ENCODE results near the gene METAP1D.
"Not testable (repeated sequence)": the region's sequence is repeated elsewhere in the genome, so short reads cannot be mapped to it uniquely, and the experiment has no call there.

The METAP1D gene

DNA sequence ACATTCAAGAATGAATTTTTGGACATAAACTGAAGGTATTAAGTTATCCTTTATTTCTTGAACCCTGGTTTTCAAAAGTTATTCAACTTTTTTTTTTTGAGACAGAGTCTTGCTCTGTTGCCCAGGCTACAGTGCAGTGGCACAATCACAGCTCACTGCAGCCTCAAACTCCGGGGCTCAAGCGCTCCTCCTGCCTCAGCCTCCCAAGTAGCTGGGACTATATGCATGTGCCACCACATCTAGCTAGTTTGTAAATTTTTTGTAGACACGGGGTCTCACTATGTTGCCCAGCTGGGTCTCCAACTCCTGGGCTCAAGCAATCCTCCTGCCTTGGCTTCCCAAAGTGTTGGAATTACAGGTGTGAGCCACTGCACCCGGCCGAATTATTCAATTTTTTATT, 2.7 kb upstream of the METAP1D start:
- DNase-seq (ENCODE audit: low spot score), result not testable (repeated sequence)

GRCh38 chr2:171999161-171999560, 592 bp upstream of the METAP1D start:
- no peak for DNase-seq (ENCODE audit: low spot score)

DNA sequence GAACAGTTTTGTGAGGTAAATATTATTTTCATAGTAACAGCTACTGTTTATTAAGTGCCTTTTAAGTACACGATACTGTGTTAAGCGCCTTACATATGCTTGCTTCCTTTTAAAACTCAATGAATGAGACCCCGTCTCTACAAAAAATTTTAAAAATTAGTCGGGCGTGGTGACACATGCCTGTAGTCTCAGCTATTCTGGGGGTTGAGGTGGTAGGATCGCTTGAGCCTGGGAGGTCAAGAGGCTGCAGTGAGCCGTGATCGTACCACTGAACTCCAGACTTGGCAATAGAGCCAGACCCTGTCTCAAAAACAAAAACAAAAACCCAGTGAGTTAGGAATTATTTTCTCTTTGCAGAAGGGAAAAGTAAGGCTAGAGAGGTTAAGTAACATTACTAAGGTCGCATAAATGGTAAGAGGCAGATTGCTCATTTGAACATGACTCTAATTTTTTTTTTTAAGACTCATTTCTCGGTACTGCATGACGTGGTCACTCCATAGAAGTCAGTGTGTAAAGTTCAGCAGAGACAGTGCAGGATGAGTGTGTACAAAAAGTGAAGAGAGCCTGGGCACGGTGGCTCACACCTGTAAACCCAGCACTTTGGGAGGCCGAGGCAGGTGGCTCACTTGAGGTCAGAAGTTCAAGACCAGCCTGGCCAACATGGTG, 1.1 kb downstream of the METAP1D start:
- DNase-seq (ENCODE audit: low spot score), result no peak

DNA sequence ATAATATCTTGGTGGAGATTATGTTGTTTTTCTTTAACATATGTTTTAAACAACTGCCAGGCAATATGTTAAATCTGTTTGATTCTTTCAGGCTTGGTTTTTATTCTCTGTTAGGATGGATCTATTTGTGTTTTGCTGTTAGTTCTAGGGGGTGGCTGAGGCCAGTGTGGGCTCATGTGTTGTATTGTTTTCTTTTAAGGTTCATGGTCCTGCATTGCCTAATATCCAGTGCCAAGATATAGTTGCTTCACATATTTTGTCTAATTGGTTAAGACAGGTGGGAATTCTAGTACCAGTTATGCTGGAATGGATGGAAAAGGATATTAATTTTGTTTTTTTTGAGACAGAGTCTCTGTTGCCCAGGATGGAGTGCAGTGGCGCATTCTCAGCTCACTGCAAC, 7.6 kb downstream of the METAP1D start:
- no peak for DNase-seq (ENCODE audit: low spot score)

GRCh38 chr2:172009823-172010222, 10.1 kb downstream of the METAP1D start:
- DNase-seq (ENCODE audit: low spot score), result no peak

GRCh38 chr2:172011812-172012575, 12.2 kb downstream of the METAP1D start:
- no peak for DNase-seq (ENCODE audit: low spot score)

DNA sequence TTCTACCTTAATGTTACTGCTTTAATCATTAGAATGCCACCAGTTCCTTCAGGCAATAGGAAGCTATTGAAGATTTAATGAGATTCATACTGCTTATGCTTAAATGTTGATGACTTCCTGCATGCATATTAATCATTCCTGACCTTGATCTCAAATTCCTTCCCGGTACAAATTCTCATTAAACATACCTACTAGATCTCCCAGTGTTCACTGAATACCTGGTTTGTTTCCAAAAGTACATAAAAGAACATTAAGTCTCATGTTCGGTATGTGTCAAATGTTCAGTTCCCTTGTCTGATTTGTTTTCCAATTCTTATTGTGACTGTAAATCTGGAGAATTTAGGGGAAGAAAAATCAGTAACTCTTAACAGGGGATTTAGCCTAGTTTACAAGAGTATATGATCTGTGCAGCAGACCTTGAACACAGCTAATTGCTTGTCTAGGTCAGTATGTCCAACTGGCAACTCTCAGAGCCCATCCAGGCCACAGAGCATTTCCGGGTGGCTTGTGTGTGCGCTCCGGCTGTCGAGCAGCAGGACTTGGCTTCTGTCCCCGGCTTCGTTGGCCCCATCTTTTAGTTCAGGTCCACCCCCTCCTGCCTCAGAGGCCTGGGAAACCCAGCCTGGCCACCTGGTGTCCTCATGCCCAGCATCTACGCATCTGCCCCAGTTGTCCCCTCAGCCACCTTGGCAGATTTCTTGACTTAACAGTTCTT, 13.1 kb downstream of the METAP1D start:
- DNase-seq (ENCODE audit: low spot score), result no peak

DNA sequence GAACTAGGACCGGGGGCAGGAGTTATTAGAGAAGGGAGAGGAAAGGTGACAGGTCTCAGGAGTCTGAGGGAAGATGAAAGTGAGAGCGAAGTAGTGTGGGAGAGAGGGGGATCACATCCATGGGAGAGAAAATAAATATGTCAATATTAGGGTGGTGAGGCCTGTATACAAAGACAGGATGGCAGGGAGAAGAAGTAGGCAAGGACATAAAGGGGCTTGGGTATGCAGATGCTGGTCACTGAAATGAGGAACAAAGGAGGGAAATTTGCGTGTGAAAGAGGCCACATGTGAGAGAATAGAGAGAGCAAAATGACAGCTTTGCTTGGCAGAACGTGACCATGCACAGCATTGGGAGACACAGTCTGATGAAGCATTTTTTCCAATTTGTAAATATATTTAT, 13.6 kb downstream of the METAP1D start:
- DNase-seq (ENCODE audit: low spot score), result no peak

GRCh38 chr2:172021074-172021931, 21.6 kb downstream of the METAP1D start:
- DNase-seq (ENCODE audit: low spot score), result no peak

DNA sequence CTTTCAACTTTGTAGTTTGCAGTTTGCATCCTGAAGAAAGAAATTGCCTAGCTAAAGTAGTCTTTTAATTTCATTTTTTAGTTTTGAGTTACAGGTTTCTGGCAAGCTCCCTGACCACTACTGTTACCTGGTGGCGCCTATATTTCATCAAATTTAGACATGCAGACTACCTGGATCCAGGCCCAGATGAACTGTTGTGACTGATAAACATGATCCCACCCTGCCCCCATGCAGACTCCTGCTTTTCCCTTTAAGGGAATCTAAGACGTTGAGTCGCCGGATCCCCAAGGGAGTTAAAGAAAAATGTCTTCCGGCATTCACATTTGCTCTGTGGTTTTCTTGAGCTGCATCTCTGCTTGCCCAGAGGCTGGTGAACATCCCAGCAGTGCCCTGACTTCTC, 22.2 kb downstream of the METAP1D start:
- no peak for DNase-seq (ENCODE audit: low spot score)

DNA sequence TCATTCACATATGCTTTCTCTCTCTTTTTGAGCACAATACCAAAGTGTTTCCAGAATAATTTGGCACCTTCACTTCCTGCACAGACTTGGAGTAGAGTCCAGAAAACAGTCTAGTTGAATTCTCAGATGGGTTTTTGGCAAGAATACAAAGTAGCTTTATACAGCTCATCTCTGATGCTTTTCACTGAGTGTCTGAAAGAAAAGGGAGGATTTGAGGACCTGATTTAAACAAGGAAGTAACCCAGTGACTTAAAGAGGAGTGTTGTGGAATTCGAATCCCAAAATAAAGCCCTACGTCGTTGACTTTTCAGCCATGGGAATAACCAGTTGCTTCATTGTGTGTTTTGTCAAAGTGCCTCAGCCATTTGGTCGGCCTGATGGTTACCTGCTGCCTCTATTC, 31.8 kb downstream of the METAP1D start:
- DNase-seq (ENCODE audit: low spot score), result no peak

DNA sequence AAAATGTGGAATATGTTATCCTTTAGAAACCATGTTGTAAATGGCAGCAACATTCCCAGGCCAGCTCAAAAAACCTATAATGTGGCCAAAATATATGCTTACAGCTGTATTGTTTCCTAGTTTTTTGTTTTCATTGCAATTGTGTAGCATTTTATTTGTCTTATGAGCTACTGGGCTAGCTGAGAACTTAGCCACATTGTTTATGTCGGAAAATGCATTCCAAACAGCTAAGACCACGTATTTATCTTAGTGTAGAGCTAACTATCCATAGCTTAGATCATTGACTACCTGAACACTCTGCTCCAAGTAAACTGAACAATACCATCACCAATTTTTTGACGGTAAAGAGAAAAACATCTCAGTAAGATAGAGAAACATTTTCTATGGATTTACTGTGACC, 38.4 kb downstream of the METAP1D start:
- no peak for DNase-seq (ENCODE audit: low spot score)

- peak; percentile 74 for DNase-seq (ENCODE audit: low spot score)
These were observed 38.9 kb downstream of the METAP1D start for GRCh38 chr2:172038604-172039003.

- peak; percentile 28 for DNase-seq (ENCODE audit: low spot score)
These were observed 39.4 kb downstream of the METAP1D start for GRCh38 chr2:172039011-172039704.

GRCh38 chr2:172040311-172040710, 40.6 kb downstream of the METAP1D start:
- no peak for DNase-seq (ENCODE audit: low spot score)

DNA sequence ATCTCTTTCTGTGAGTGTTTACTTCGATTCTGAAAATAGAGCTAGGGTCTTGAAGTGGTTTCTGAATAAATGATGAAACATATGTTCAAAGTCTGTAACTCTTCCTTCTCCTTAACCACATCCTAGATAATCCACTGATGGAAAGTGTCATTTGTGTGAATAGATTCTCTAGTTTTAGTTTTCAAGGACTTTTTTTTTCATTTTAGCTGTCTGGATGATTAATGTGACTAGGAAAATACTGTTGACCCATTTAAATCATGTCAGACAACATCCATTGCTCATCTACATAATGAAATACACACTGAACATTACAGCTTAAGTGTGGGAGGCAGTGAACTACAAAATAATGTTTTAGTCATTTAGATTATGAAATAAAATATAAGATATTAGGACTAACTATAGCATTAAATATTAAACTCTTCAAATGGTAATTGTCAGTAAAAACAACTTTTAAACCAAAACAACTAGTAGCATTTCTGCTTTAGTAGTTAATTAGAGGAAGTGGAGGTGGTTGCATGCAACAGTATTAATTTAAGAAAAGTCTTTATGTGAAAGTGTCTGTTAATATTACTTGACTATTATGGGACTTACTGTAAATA, 46.4 kb downstream of the METAP1D start:
- peak; percentile 33 for DNase-seq (ENCODE audit: low spot score)

DNA sequence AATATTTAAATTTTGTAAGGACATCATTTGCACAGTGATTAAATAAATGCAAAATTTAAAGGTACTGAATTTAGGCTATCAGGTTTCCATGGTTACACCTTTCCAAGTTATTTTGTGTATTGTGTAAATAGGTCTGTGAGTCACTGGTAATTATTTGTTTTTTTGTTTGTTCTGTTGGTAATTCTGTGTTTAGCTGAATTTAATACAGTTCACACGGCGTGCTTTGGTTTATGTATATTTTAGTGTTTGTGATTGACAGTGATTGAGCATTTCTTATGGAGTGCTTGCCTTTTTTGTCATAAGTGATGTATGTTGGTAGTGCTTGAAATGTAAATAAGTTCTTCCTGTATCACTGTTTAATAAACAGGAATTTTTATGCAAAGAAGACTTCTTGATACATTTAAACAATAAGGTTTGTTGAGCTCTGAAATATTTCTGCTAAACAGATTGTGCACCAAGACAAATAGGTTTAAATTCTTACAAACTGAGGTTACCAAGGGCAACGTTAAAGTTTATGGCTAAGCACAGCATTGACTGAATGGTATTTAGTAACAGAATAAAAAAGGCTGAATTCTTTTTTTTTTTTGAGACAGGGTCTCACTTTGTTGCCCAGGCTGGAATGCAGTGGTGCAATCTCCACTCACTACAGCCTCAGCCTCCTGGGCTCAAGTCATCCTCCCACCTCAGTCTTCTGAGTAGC, 47.3 kb downstream of the METAP1D start:
- no peak for DNase-seq (ENCODE audit: low spot score)

DNA sequence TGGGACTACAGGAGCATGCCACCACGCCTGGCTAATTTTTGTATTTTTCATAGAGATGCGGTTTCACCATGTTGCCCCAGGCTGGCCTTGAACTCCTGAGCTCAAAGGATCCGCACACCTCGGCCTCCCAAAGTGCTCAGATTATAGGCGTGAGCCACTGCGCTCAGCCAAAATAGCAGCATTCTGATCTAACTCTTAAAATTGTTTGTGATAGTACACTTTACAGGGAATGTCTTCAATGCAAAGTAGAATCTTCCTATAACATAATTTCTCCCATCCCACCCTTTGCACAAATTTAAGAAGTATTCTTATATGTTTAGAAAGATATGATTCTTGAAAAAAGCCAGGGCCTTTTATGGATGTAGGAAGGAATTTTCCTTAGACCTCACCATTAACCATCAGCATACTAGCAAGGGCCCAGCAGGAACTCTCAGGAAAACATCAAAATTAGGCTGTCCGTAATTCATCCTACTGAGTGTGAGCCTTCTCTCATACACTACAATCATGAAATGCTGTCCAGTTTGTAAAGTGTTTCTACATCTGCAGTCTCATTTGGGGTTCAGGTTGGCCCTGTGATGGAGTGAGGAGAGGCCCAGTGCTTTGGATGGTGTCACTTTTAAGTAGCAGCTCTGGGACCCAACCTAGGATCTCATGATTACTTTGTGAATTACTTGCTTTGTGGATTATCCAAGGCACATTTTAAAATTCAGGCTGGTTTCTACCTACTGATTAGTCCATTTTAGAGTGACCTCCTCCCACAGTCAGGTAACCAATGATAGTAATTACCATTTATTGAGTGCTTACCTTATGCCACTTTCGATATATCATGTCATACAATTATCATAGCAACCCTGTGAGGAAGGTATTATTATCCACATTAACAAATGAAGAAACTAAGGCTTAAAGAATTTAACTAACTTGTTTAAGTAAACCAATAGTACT, 48.1 kb downstream of the METAP1D start:
- no peak for DNase-seq (ENCODE audit: low spot score)

Data from COLO829 (cell line).